Neural progenitor cell (in vitro differentiated cells): ENCODE results near the gene USP17L15.
"Not testable (repeated sequence)": the region's sequence is repeated elsewhere in the genome, so short reads cannot be mapped to it uniquely, and the experiment has no call there.

ENCODE experiments used
- EZH2 ChIP-seq: fragments of 200-600 bp; sonication (generic); IDR thresholded peaks from 2 replicates; pipeline ENCODE4 v1.6.1; 2017; ENCODE audit warnings: antibody characterized with exemption, mild to moderate bottlenecking, moderate library complexity
- TF ChIP-seq, protein P1 (sequence below): fragments of 200-600 bp; sonication (generic); IDR thresholded peaks from 2 replicates; pipeline ENCODE4 v1.5.1; 2017; ENCODE audit warnings: antibody characterized with exemption, mild to moderate bottlenecking

DNA sequence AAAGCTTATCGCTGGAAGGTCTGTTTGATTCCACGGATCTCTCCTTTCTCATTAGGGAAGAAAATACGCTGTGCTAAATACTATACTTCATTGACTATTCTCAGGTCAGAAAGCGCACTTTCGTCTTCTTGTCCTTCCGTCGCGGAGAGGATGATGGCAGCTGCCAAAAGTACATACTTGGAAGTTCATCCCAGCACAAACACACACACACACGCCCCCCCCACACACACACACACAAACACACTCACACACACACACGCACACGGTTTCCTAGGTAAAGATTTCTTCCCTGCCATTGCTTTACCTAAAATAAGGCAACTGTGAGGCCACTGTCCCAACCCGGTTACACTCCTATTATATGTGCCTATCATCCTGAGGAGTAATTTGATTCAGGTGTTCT lies 4.3 kb downstream of the USP17L15 start:
- TF ChIP-seq, protein P1, sequence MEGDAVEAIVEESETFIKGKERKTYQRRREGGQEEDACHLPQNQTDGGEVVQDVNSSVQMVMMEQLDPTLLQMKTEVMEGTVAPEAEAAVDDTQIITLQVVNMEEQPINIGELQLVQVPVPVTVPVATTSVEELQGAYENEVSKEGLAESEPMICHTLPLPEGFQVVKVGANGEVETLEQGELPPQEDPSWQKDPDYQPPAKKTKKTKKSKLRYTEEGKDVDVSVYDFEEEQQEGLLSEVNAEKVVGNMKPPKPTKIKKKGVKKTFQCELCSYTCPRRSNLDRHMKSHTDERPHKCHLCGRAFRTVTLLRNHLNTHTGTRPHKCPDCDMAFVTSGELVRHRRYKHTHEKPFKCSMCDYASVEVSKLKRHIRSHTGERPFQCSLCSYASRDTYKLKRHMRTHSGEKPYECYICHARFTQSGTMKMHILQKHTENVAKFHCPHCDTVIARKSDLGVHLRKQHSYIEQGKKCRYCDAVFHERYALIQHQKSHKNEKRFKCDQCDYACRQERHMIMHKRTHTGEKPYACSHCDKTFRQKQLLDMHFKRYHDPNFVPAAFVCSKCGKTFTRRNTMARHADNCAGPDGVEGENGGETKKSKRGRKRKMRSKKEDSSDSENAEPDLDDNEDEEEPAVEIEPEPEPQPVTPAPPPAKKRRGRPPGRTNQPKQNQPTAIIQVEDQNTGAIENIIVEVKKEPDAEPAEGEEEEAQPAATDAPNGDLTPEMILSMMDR = not testable (repeated sequence)
- TF ChIP-seq EZH2 = not testable (repeated sequence)
